CD4-positive, alpha-beta T cell treated with Interleukin-2 at 100 ng/mL for 4 hours (primary cell): ENCODE data around the gene GLDC.

Source experiments
- DNase-seq: peaks from one replicate; pipeline ENCODE4 v3.0.0-alpha.2; 2020; ENCODE audit warnings: low spot score

GLDC gene

DNA sequence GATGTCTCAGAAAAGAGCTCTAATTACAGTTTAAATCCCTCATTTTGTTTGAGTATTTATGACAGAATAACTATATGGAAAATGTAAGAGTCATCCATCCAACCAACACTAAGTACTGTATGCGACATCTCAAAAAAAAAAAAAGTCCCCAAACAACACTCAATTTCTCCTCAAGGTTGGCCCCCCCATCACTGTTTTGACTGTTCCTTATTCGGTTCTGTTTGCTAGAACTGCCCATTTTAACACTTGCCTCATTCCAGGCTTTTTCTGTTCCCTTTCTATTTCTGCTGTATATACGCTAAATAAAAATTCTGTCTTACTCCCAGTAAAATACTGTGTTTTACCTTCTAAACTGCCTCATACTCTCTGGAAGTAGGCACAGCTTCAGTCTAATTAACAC, 25.2 kb downstream of the GLDC start:
- DNase-seq: no peak

DNA sequence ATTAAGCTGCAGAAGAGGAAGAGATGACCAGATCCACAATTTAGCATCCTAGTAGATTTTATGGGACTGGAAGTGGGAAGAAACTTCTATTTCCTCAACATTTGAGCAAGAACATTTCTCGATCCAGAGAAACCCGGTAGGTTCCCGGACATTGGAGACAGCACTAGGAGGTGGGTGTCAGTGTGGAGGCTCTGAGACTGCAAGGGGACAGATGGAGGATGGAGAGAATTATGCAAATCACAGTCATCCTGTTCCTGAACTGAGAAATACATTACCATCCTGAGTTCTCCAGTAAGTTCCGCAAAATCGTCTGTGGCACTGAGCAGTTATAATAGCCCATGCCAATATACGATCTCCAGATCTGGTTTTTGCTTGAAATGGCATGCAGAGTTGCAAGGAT, 25.6 kb downstream of the GLDC start:
- DNase-seq: no peak

DNA sequence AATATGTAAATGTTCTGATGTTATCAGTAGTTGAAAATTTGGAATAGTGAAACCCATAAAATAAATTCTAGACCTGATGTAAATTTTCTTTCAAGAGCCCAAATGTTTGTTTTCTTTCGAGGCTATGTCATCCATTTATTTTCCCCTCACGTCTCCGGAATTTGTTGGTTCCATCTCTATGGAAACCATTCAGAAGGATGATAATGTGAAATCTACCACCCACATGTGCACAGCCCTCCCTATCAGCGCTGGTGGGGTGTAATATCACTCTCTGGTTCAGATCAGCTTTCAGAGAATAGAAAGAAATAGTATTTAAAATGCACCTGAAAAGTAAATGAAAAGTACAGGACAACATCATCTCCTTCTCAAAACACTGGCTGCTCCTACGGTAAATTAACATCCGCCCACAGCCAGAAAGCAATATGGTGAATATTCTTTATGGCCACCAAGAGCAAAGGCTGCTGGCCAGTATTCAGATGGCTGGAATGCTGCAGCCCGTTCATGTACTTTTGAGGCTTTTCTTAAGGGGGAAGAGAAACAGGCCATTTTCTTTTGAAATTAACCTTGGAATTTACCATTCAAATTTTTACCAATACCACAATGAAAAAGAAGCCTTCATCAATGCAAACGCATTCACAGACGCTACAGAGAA, 28.5 kb downstream of the GLDC start:
- DNase-seq: no peak

DNA sequence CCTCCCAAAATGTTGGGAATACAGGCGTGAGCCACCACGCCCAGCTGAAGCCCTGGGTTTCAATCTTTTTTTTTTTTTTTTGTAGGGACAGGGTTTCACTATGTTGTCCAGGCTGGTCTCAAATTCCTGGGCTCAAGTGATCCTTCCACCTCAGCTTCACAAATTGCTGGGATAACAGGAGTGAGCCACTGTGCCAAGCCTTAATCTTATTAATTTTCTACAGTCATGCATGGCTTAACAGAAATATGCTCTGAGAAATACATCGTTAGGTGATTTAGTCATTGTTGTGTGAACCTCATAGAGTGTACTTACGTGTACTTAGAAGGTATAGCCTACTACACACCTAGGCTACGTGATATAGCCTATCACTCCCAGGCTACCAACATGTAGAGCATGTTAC, 31.0 kb downstream of the GLDC start:
- no peak for DNase-seq

DNA sequence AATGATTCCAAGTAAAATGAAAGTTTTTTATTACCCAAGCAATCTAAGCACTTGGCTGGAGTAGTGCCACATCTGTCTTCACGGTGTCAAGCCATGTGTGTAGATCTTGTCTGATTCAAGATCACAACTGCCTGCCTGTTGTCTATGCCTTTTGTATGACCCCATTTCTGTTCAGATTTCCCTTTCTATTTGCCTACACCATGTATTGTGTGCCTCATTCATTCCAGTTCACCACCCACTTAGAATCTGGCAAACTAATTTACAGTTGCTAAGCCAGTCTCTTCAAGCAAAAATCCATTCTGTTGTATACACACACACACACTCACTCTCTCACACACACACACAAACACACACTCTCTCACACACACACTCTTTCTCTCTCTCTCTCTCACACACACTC, 33.7 kb downstream of the GLDC start:
- DNase-seq: no peak

DNA sequence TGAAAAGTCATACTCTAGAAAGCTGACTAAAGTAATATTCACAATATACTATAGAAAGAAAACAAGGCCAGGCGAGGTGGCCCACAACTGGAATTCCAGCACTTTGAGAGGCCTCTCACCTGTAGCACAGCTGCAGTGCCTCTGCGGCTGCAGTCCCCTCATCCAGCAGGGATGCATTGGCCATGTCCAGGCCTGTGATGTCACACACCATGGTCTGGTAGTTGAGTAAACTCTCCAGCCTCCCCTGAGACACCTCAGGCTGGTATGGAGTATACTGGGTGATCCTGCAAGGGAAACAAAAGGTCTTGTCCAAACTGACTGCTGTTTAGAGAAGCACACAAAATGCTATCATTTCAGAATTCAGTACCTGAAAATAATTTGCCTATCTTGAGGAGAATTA, 35.5 kb downstream of the GLDC start:
- no peak for DNase-seq

DNA sequence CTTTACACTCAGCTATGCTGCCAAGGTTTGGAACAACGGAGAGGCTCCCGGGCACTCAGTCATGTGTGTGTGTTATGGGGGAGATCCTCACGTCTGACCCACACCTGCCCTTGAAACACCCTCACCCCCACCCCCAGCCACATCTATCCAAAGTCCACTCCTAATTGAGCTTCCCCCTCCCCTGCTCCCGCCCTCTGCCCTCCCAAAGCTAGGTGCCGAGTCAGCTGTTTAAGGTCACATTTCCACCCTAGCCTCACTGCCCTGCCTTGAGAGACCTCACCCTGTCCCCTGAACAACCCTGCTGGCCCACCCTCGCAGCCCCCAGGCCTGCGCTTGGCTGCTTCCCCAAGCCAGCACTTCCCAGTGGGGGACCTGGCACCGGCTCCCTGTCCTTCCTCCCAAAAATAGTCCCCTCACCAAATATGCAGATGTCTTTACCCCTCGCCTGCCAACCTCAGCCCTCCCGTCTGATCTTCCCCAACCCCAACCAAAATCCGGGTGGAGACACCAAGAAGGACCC, 36.0 kb downstream of the GLDC start:
- DNase-seq: no peak

DNA sequence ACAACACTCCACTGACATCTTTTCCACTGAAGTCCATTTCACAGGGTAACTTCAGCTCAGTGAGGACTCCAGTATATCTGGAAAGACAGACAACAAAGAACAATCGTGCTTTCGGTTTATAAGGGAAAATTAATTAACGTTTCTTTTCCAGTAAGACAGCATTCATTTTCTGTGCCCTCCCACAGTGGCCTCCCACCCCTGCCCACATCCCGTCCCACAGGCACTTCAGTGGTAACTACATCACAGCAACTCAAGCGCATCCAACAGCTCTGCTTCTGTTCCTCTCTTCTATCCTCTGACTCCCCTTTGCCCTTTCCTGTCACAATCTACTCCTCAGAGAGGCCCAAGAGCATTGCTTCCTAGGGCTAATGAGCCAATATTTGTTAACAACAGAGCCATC, 40.3 kb downstream of the GLDC start:
- DNase-seq: no peak

DNA sequence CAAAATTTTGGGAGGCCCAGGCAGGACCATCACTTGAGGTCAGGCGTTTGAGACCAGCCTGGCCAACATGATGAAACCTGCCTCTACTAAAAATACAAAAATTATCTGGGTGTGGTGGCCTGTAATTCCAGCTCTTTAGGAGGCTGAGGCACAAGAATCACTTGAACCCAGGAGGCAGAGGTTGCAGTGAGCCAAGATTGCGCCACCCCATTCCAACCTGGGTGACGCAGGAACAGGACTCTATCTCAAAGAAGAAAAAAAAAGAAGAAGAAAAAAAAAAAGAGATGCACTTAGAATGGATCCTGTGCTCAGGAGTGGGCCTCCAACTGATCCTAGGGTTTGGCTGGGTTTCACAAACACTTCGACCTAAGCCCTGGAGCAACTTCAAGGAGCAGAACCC, 45.1 kb downstream of the GLDC start:
- no peak for DNase-seq

DNA sequence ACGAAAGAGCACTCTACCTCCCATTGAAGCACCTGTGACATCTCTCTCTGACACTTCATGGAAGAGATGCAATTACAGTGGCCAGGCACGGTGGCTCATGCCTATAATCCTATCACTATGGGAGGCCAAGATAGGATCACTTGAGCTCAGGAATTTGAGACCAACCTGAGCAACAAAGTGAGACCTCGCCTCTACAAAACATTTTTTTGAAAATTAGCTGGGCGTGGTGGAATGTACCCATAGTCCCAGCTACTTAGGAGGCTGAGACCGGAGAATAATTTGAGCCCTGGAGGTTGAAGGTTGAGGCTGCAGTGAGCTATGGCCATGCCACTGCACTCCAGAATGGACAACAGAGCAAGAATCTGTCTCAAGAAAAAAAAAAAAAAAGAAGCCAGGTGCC, 45.5 kb downstream of the GLDC start:
- no peak for DNase-seq

DNA sequence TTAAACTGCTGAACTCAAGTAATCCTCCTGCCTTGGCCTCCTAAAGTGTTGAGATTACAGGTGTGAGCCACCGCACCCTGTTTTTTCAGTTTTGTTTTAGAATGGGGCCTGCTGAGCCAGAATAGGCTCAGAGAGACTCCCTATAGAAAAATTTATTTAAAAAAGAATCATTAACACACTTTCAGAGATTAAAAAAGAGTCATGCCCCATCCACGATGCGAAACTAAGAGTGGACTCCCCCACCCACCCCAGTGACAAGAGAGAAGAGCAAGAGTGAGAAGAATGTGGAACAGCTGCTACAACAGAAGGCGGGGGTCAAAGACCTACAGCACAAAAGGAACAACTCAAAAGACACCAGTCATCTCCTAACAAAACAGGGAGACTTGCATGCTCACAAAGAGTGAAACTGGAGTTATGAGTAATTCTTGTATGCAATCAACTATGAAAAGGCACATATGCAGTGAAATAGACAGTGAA, 47.2 kb downstream of the GLDC start:
- DNase-seq: no peak

DNA sequence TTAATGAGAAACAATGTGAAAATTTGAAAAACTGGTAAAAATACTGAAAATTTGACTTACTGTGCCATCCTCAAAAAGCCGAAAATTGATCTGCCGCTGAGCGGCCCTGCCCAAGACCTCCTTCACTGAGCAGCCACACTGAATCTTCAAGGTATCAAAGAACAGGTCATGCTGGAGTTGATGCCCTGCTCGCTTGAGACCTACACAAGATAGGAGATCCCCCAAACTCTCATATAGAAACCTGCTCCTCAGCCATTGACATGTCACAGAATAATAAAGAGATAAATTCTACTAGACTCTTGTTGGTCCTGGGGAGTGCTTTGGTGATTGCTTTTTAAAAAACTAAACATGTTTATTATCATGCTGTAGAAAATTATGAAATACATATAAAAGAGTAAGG, 52.7 kb downstream of the GLDC start:
- DNase-seq: no peak

DNA sequence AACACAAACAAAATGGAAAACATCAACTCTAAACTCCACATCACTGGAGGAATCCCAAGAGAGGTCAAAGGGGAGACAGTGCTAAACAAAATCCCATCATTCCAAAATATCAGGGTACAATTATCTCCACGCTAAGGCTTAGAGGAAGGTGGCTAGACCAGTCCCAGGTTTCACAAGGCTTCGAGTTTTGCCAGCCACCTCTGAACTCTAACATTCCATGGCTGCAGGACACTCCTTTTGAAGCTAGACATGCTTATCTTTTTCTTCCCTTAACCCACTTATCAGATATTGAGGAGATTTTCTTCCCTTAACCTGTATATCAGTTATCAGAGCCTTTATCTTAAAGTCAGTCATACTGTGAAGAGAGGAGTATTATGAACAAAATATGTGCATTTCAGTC, 53.3 kb downstream of the GLDC start:
- DNase-seq: no peak

DNA sequence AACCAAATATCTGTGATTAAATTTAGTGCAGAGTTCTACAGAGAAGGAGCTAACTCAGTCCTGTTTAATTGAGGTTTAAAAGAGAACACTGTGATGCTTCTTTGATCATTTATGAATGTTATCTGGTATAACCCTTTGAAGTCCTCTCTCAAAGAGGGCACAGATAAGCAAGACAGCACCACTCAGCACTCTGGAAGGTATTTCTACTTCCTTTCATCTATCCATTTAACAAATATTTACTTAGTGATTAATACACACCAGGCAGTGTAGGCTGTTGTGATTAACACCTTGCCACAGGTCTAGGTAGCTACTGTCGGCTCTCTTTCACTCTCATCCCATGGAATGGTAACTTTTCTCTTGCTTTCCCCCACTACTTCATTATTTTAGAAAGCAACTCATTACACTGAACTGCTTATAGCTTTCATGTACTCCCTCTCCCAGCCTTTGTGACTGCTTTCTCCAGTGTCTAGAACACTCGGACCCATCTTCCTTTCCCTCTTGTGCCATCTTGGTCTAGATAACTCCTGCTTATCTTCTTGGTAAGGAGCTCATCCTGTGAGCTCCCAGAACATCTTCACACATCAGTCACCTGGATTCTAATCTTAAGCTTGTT, 54.7 kb downstream of the GLDC start:
- DNase-seq: no peak

DNA sequence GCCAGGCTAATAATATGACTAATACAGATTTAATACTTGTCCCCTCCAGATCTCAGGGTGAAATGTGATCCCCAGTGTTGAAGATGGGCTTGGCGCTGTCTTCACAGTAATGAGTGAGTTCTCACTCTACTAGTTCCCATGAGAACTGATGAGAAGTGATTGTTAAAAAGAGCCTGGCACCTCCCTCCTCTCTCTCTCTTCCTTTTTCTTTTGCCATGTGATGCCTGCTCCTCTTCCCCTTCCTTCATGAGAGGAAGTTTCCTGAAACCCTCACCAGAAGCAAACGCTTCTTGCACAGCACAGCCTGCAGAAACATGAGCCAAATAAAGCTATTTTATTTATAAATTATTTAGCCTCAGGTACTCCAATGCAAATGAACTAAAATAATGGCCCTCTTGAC, 55.2 kb downstream of the GLDC start:
- DNase-seq: no peak

DNA sequence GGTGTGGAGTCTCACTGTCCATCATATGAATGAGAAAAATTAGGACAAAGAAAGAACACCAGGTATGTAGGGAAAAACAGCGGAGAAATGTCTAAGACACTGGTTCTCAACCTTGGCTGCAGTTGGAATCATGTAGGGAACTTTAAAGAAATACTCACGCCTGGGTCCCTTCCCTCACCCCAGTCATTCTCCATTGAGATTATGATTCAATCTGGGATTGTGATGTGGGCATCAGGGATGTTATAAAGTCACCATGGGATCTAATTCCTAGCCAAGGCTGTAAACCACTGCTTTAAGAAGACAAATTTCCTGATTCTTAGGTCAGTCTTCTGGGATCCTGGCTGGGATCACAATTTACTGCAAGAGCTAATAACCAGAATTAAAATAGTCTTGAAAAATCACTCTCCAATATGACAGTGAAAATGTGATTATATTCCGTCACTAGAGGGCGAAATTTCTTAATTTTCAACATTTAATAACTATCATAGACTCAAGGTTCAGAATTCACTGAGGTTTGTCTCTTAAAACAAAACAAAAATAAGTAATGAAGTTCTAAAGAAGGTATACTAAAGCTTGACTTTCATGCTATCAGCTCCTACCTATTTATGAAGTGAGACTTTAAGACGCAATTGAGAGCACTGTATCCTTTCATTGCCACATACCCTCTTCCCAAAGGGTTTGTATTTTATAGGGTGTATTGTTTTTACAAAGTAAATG, 60.5 kb downstream of the GLDC start:
- peak; percentile 48 for DNase-seq

DNA sequence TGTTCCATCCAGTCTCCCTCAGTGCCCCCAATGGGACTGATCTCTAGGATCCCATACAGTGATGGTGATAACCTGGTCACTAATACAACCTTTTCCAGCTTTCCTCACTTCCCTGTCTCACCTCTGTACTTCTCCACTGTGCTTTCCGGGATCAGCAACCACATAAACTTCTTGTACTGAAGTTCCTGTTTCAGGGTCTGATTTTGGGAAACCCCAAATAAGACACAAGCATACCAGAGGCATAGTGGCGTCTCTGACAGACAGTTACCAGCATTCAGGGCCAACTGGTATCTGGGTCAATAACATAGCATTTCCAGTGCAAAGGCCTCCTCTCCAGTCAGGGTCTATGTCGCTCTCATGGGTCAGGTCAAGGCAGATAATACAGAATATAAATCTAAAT, 64.3 kb downstream of the GLDC start:
- no peak for DNase-seq

DNA sequence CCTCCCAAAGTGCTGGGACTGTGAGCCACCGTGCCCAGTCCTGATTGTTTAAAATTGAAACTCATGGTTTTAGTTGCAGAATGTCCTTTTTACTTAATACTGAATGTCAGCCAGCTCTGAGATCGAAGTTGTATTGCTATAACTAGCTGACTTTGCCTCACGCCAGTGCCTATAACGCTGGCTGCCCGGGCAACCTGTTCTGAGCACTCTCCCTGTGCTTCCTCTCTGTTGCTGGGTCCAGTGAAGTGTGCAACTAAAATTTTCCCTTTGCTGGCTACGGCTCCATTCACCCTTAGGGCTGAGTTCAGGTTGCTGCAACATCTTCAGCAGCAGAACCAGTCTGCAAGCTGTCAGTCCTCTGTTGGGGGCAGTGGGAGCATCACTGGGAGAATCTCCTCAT, 65.9 kb downstream of the GLDC start:
- no peak for DNase-seq

DNA sequence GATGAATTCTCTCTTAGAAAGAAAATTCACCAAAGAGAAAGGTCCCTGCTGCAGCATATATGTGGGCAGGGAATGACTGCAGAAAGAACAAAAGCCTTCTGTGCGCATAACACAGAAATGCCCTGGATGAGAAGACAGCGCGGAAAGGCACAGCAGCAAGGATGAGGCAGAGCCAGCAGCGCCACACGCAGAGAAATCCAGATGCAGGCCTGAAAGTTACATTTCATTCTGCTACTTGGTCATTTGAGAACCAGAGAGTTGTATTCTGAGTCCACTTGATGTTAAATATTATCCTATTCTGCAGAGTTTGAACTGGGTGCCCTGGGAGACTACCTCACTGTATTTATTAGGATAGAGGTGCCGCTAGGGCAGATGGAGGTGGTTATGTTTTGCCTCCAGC, 68.5 kb downstream of the GLDC start:
- DNase-seq: no peak

DNA sequence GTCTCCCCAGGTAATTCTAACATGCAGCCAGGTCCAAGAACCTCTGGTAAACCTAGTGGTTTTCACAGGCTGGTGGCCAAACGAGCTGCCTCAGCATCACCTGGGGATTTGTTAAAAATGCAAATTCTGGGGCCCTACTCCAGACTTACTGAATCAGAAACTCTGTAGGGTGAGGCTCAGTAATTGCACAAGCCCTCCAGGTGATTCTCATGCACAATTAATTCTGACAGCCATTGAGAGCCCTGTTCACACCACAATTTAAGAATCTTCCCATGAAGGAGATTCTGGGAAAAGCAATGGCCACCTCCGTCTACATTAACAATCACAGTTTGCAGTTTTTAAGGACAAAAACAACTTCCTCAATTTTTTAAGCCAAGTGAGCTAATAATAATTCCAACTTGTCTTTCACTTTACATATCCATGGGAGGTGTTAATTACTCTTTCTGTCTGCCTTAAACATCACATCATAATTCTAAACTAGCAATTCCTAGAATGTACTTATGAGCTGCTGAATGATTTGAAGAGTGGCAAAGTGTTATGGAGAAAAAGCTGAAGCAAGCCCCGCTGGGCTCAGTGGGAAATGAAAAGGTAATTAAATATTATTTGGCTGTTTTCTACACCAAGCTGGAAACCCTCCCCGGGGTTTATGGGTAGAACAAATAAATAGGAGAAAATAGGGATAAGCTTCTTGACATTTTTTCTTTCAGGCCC, 70.0 kb downstream of the GLDC start:
- no peak for DNase-seq

DNA sequence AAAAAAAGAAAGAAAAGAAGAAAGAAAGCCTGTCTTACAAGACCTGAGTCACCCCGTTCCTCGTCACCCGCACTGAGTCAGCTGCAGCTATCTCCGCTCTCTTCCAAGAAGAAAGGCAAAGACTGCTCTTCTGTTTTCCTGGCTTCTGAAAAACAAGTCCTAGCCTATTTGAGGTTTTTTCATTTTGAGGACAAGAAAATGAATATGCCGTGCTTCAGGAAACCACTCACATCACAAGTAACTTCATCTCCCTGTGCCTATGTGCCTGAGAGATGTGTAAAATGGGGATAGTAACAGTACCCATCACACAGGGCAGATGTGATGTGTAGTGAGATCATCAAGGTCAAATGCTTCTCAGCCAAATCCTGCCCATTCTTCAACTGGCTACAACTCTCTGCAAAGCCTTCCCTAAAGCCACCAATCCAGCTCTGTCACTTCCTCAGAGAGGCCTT, 78.4 kb downstream of the GLDC start:
- peak; percentile 40 for DNase-seq

DNA sequence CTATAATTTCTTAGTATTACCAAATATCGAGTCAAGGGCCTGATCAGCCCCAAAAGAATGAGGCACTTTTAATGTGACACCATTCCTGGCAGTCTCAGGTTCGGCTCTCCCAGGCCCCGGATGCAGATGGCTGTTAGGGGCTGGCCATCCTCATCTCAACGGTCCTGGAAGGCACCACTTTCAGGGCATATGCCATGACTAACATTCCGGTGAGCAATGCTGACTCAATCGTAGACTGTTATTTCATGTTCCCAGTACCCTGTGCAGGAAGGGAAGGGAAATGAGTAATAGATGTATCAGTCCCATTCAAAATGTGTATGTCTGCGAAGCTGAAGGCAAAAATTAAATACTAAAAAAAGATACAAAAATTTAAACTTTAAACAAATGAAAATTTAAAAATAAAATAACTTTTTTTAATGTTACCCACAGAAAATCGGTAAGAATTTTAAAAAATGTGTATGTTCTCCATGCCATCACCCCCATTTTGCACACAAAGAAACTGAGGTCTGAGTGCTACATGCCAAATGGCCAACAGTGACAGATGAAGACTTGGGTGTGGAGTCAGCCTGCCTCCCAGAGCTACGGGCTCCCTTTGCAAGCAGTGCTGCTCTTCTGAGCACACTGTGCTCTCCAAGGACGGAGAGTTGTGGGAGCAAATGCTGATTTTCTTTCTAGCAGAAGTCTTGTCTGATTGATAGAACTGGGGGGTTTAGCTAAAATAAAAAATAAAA, 79.0 kb downstream of the GLDC start:
- DNase-seq: peak; percentile 37
